Kidney (tissue), 14 donors: ENCODE measurements around the gene IFT52. TPM values are rescaled to one million over a fixed set of nuclear protein-coding genes. Genes with fewer than 3 reads are reported as not detected.

Experiments used
- DNase-seq, 5 donors: peaks; one replicate each; pipeline ENCODE4 v3.0.0-alpha.2; 2013 to 2020
- FAIRE-seq: peaks from 2 replicates; lab custom pipeline; 2012; peaks lifted over from hg19 to GRCh38; lab: Jason Lieb, UNC
- H3K27ac ChIP-seq, 2 donors: one replicate each; pipeline ENCODE4 v1.7.0; 2013; ENCODE audit warnings: low read depth in 2 of 2, low read length in 2 of 2, inconsistent platforms in 1 of 2
- H3K27me3 ChIP-seq: one replicate; pipeline ENCODE4 v1.7.1; 2013; ENCODE audit warnings: low read length, inconsistent platforms; ENCODE audit not compliant: control insufficient read depth, insufficient read depth
- H3K36me3 ChIP-seq, 3 donors: one replicate each; pipeline versions ENCODE4 v1.7.0 to v1.7.1; 2013; ENCODE audit warnings: low read length in 3 of 3, control low read depth in 1 of 3, inconsistent platforms in 1 of 3; ENCODE audit not compliant: insufficient read depth in 3 of 3, control insufficient read depth in 2 of 3
- H3K4me1 ChIP-seq, 3 donors: one replicate each; pipeline versions ENCODE4 v1.7.0 to v1.7.1; 2013; ENCODE audit warnings: low read length in 3 of 3, inconsistent platforms in 1 of 3, low read depth in 1 of 3; ENCODE audit not compliant: control insufficient read depth in 2 of 3, insufficient read depth in 2 of 3
- H3K4me3 ChIP-seq, 3 donors: one replicate each; pipeline versions ENCODE4 v1.7.0 to v1.8.1; 2013; ENCODE audit warnings: low read length in 3 of 3, control low read depth in 1 of 3, inconsistent platforms in 1 of 3
- H3K9ac ChIP-seq, 3 donors: one replicate each; pipeline versions ENCODE4 v1.7.0 to v1.7.1; 2013; ENCODE audit warnings: low read length in 3 of 3, control low read depth in 1 of 3, inconsistent platforms in 1 of 3
- H3K9me3 ChIP-seq, 3 donors: one replicate each; pipeline versions ENCODE4 v1.7.0 to v1.7.1; 2013; ENCODE audit warnings: low read length in 3 of 3, control low read depth in 1 of 3, inconsistent platforms in 1 of 3; ENCODE audit not compliant: control insufficient read depth in 2 of 3, insufficient read depth in 1 of 3
- CTCF ChIP-seq: IDR thresholded peaks from 3 replicates; pipeline ENCODE4 v1.5.1; 2012; ENCODE audit warnings: mild to moderate bottlenecking, moderate library complexity, borderline replicate concordance; ENCODE audit not compliant: insufficient read depth; ENCODE audit errors: extremely low read depth
- intact Hi-C: fragments of 100-400 bp; cut with DNase I; formaldehyde crosslinking; loops from one replicate; pipeline ENCODE4 v1.11.1; 2022
- polyA plus RNA-seq: library from polyadenylated mRNA; stranded (reverse); fragments of 350-450 nt; fragmentation: Illumina TruSeq; extraction: RNeasy Lipid Tissue Mini Kit (QIAGEN cat#74804); gene quantifications from one replicate; pipeline ENCODE4 v1.2.3, GENCODE V29; 2014; ENCODE audit warnings: low read depth, low replicate concordance; ENCODE audit not compliant: insufficient read depth
- total RNA-seq: library from RNA; stranded (reverse); fragmentation: NEBNext Ultra II Directional; extraction: Animal tissue kit (Norgen Biotek cat#: 25700); gene quantifications from one replicate; pipeline ENCODE4 v1.2.1, GENCODE V29; 2021
- donor health status: control.
- donor health status: control.
- donor health status: control.
- donor health status: control.
- donor health status: control.
- donor health status: DM: yes; HTN: yes; CAD: no.
- donor health status: Normal renal cell carcinoma (clear cell type).

IFT52 gene
- total and polyA plus RNA-seq, 2 donors from 2014 or later, result 27.0 to 35.2 TPM

- intact Hi-C loops, result no loop called here
- no peak for DNase-seq
- no peak overlapping the region for H3K4me3 ChIP-seq
- H3K36me3 ChIP-seq, result no peaks in the 10 kb centered on the region
- no peak for TF ChIP-seq CTCF
- no peaks in the 10 kb centered on the region for H3K9me3 ChIP-seq
- H3K9ac ChIP-seq, result no peak overlapping the region
- no peak for FAIRE-seq
- no peaks in the 10 kb centered on the region for H3K27me3 ChIP-seq
- peaks cover 0 to 3% (median 0%) of the 10 kb centered on the region in 3 donors for H3K4me1 ChIP-seq
- no peak overlapping the region for H3K27ac ChIP-seq
These were observed 48.6 kb upstream of the IFT52 start for GRCh38 chr20:43542161-43542560.

- intact Hi-C loops, result no loop called here
- Histone ChIP-seq H3K36me3 (no peaks in the 10 kb centered on the region), H3K4me1 (peaks cover 0 to 3% (median 0%) of the 10 kb centered on the region in 3 donors), H3K9ac (no peak overlapping the region), H3K4me3 (no peak overlapping the region), H3K27me3 (no peaks in the 10 kb centered on the region), H3K9me3 (no peaks in the 10 kb centered on the region), H3K27ac (no peak overlapping the region)
- no peak for TF ChIP-seq CTCF
- DNase-seq (no peak), FAIRE-seq (no peak)
These were observed 48.1 kb upstream of the IFT52 start for GRCh38 chr20:43542674-43543073.

- Histone ChIP-seq H3K4me3 (no peak overlapping the region), H3K4me1 (peaks cover 0 to 3% (median 0%) of the 10 kb centered on the region in 3 donors), H3K36me3 (no peaks in the 10 kb centered on the region), H3K9ac (no peak overlapping the region), H3K27me3 (no peaks in the 10 kb centered on the region), H3K9me3 (no peaks in the 10 kb centered on the region), H3K27ac (no peak overlapping the region)
- DNase-seq, result no peak
- FAIRE-seq, result no peak
- no peak for TF ChIP-seq CTCF
- intact Hi-C loops, result no loop called here
These were observed 47.6 kb upstream of the IFT52 start for GRCh38 chr20:43543138-43543537.

GRCh38 chr20:43544501-43544900 is 46.2 kb upstream of the IFT52 start:
- H3K27ac ChIP-seq, result no peak overlapping the region
- peaks cover 0 to 7% (median 3%) of the 10 kb centered on the region in 3 donors for H3K4me1 ChIP-seq
- intact Hi-C loops, result no loop called here
- H3K9me3 ChIP-seq, result no peaks in the 10 kb centered on the region
- no peak for FAIRE-seq
- no peak overlapping the region for H3K4me3 ChIP-seq
- no peak overlapping the region for H3K9ac ChIP-seq
- TF ChIP-seq CTCF, result no peak
- no peak for DNase-seq
- H3K27me3 ChIP-seq, result no peaks in the 10 kb centered on the region
- H3K36me3 ChIP-seq, result no peaks in the 10 kb centered on the region
